Inflammatory macrophage (primary cell): ENCODE results near the gene MAPKAP1.

Experiments
- DNase-seq, 2 donors: peaks; one replicate each; pipeline ENCODE4 v3.0.0-alpha.2; 2020 to 2022

The MAPKAP1 gene

GRCh38 chr9:125532812-125533594, 174.0 kb downstream of the MAPKAP1 start:
- no peak for DNase-seq

GRCh38 chr9:125532412-125532811, 174.6 kb downstream of the MAPKAP1 start:
- no peak for DNase-seq

- DNase-seq, result peak; percentile 52 to 75
These were observed 177.2 kb downstream of the MAPKAP1 start for GRCh38 chr9:125529589-125530515.

GRCh38 chr9:125529107-125529506, 177.9 kb downstream of the MAPKAP1 start:
- no peak for DNase-seq

GRCh38 chr9:125527471-125528002, 179.5 kb downstream of the MAPKAP1 start:
- peak; percentile 58 to 67 for DNase-seq

GRCh38 chr9:125525921-125526631, 180.9 kb downstream of the MAPKAP1 start:
- DNase-seq, result no peak

- DNase-seq, result no peak
These were observed 182.2 kb downstream of the MAPKAP1 start for GRCh38 chr9:125524583-125525355.

- DNase-seq, result no peak
These were observed 183.3 kb downstream of the MAPKAP1 start for GRCh38 chr9:125523681-125524080.

GRCh38 chr9:125522328-125522725, 184.7 kb downstream of the MAPKAP1 start:
- DNase-seq, result peak in 1 of 2 donors; percentile 13

GRCh38 chr9:125521462-125522327, 185.3 kb downstream of the MAPKAP1 start:
- peak; percentile 71 to 79 for DNase-seq

GRCh38 chr9:125519734-125520133, 187.3 kb downstream of the MAPKAP1 start:
- no peak for DNase-seq

- no peak for DNase-seq
These were observed 189.4 kb downstream of the MAPKAP1 start for GRCh38 chr9:125517577-125517976.

GRCh38 chr9:125515983-125516940, 190.7 kb downstream of the MAPKAP1 start:
- no peak for DNase-seq

- no peak for DNase-seq
These were observed 191.7 kb downstream of the MAPKAP1 start for GRCh38 chr9:125515281-125515680.

- no peak for DNase-seq
These were observed 192.5 kb downstream of the MAPKAP1 start for GRCh38 chr9:125514468-125514867.

GRCh38 chr9:125513668-125514413, 193.2 kb downstream of the MAPKAP1 start:
- no peak for DNase-seq

GRCh38 chr9:125513303-125513667, 193.7 kb downstream of the MAPKAP1 start:
- DNase-seq, result no peak

GRCh38 chr9:125511789-125512660, 195.0 kb downstream of the MAPKAP1 start:
- DNase-seq, result no peak
